Thyroid gland (tissue), 4 donors: ENCODE data around the gene AATF.

Experiments used
- POLR2A ChIP-seq, 2 donors: fragments of 450-650 bp; IDR thresholded peaks; one replicate each; pipeline ENCODE4 v1.6.1; 2017; ENCODE audit warnings: antibody characterized with exemption in 2 of 2, mild to moderate bottlenecking in 2 of 2, moderate library complexity in 1 of 2
- TF ChIP-seq, protein P1 (sequence below), 6 experiments: fragments of 200-600 bp in 3 of 6; fragments of 450-650 bp in 3 of 6; sonication (generic) in 3 of 6; IDR thresholded peaks; one replicate each; pipeline ENCODE4 v1.5.1; 2016 to 2019; ENCODE audit warnings: antibody characterized with exemption in 6 of 6, mild to moderate bottlenecking in 2 of 6, inconsistent platforms in 1 of 6, moderate library complexity in 1 of 6

DNA sequence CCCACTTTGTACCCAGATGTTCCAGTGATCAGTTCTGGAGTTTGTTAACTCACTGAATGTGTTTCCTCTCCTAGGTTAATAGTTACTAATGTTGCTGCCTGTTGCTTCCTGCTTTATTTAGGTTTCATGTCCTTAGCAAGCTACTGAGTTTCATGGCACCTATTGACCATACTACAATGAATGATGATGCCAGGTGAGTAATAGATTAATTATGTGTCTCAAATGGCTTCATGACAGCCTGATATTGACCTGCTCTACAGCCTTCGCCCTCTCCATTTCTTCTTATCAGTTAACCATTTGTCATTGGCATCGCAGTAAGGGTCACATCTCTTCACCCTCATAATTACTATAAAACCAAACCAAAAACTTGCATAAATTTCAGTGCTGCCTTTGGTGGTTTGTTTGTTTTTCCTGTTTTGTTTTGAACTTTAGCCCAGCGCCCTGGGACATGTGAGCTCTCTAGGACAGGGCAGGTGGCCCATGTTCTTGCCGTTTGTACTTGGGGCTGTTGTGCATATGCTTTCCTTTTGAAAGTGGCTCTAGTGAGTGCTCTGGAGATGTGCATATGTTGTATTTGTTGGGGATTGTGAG lies 82.8 kb downstream of the AATF start:
- TF ChIP-seq, protein P1, sequence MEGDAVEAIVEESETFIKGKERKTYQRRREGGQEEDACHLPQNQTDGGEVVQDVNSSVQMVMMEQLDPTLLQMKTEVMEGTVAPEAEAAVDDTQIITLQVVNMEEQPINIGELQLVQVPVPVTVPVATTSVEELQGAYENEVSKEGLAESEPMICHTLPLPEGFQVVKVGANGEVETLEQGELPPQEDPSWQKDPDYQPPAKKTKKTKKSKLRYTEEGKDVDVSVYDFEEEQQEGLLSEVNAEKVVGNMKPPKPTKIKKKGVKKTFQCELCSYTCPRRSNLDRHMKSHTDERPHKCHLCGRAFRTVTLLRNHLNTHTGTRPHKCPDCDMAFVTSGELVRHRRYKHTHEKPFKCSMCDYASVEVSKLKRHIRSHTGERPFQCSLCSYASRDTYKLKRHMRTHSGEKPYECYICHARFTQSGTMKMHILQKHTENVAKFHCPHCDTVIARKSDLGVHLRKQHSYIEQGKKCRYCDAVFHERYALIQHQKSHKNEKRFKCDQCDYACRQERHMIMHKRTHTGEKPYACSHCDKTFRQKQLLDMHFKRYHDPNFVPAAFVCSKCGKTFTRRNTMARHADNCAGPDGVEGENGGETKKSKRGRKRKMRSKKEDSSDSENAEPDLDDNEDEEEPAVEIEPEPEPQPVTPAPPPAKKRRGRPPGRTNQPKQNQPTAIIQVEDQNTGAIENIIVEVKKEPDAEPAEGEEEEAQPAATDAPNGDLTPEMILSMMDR (IDR thresholded peaks at IDR 0.05): no peak
- no peak for TF ChIP-seq POLR2A (IDR thresholded peaks at IDR 0.05)
